GM13977 (cell line): Measurements from ENCODE around the gene BCL2L15.

Experiments
- DNase-seq: peaks from one replicate; pipeline ENCODE4 v3.0.0; 2012; ENCODE audit warnings: low spot score
- CTCF ChIP-seq: IDR thresholded peaks from 2 replicates; pipeline ENCODE4 v1.5.1; 2012; ENCODE audit warnings: mild to moderate bottlenecking, control low read depth; ENCODE audit not compliant: insufficient read depth; ENCODE audit errors: extremely low read depth, missing control alignments
- in situ Hi-C: fragments of 300-500 bp; cut with MboI; formaldehyde crosslinking; loops from one replicate; pipeline ENCODE4 v1.12.0; 2022; ENCODE audit warnings: low sequenced_read_pairs, low pct_unique_long_range_greater_than_20kb, mixed read lengths, inconsistent platforms; ENCODE audit not compliant: unreplicated experiment

BCL2L15 gene

GRCh38 chr1:113860891-113861290 lies 26.5 kb downstream of the BCL2L15 start:
- DNase-seq: no peak
- TF ChIP-seq CTCF: no peak
- in situ Hi-C loops: no loop called here

GRCh38 chr1:113859478-113860175 lies 27.8 kb downstream of the BCL2L15 start:
- no peak for DNase-seq
- in situ Hi-C loops: no loop called here

GRCh38 chr1:113858982-113859381 lies 28.4 kb downstream of the BCL2L15 start:
- no peak for TF ChIP-seq CTCF
- in situ Hi-C loops: no loop called here
- DNase-seq: no peak

More at GRCh38 chr1:113859478-113860175, 27.8 kb downstream of the BCL2L15 start:
- no peak for TF ChIP-seq CTCF

GRCh38 chr1:113858418-113858817 lies 29.0 kb downstream of the BCL2L15 start:
- no peak for DNase-seq
- TF ChIP-seq CTCF: no peak
- in situ Hi-C loops: no loop called here

GRCh38 chr1:113857776-113858175 lies 29.6 kb downstream of the BCL2L15 start:
- DNase-seq: no peak
- TF ChIP-seq CTCF: no peak
- in situ Hi-C loops: no loop called here

GRCh38 chr1:113856401-113856790 lies 31.0 kb downstream of the BCL2L15 start:
- in situ Hi-C loops: no loop called here
- TF ChIP-seq CTCF: no peak
- DNase-seq: no peak
